ENCODE measurements around the gene RALB. TPM values are rescaled to one million over a fixed set of nuclear protein-coding genes. Genes with fewer than 3 reads are reported as not detected.

RALB gene
- total and polyA plus RNA-seq, 2 of the 8 experiments (the other 6 are each of a cell fraction or from before 2014, with no cell fraction given) = 12.0 to 16.6 TPM

DNA sequence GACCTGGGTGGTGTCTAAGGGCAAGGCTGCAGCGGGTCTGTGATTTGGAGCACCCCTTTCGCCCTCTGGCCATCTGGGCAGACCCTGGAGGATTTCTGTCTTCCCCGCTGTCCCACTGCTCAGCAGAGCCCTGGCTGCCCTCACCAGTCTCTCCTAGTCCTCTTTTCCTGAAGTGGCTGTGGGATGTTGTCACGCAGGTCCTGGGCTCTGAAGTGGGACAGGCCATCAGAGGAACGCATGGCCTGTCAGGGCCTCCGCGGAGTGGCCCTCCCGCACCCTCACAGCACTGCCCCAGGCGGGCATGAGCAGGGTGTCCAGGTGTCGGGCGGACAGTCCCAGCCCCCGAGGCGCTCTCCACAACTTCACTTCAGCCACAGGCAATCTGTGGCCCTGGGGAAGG lies 28.4 kb upstream of the RALB start:
- Histone ChIP-seq H2BK15ac (ENCODE audit: low read length) (0 out of 2 replicates have a peak overlapping the region, but pooled peaks have one; percentile 29), H3K4me1 (replicated peaks in 1 of 4; ENCODE audit: control insufficient read depth in 3 of 4, insufficient read depth in 4 of 4, low read length in 3 of 4) (peaks cover 0 to 7% (median 6%) of the 10 kb centered on the region in 4 experiments; a peak in 5 of 7 replicates), H2BK5ac (ENCODE audit: low read depth, low read length) (no peak overlapping the region), H3K79me1 (ENCODE audit: low read depth, low read length) (no peaks in the 10 kb centered on the region), H3K9me3 (ENCODE audit: insufficient read depth in 2 of 2, low read depth in 1 of 2, low read length in 1 of 2) (peaks cover 7 to 9% of the 10 kb centered on the region in 2 experiments), H3K79me2 (ENCODE audit: control insufficient read depth in 1 of 2, insufficient read depth in 2 of 2, low read length in 2 of 2) (peaks cover 0 to 2% of the 10 kb centered on the region in 2 experiments; a peak in 1 of 4 replicates), H2AK5ac (ENCODE audit: low read depth, low read length) (no peak overlapping the region), H3K23me2 (ENCODE audit: low read depth, low read length) (peaks cover 3% of the 10 kb centered on the region; the same call in 1 of the 2 replicates), H3K9ac (replicated peaks in 1 of 4; ENCODE audit: extremely low read depth in 1 of 4, low read depth in 3 of 4, low read length in 3 of 4) (no peak overlapping the region), H3K27ac (ENCODE audit: low read depth, low read length) (no peak overlapping the region), H3K18ac (ENCODE audit: extremely low read depth, low read length) (no peak overlapping the region), H4K20me1 (replicated peaks in 1 of 2; ENCODE audit: control insufficient read depth in 1 of 2, insufficient read depth in 2 of 2, low read length in 2 of 2) (peaks cover 0 to 3% of the 10 kb centered on the region in 2 experiments), H4K5ac (ENCODE audit: insufficient read length, low read depth, low read length) (no peak overlapping the region), H3K4me2 (ENCODE audit: insufficient read depth in 1 of 2, low read depth in 2 of 2, low read length in 2 of 2) (peak overlapping the region; percentile 67 to 76; a peak in 3 of 4 replicates), H3K56ac (replicated peaks; ENCODE audit: insufficient read length, low read depth, low read length) (no peak overlapping the region), H3K14ac (ENCODE audit: insufficient read length) (no peak overlapping the region), H3K4me3 (ENCODE audit: extremely low read depth in 1 of 4, insufficient read depth in 2 of 4, low read depth in 3 of 4, low read length in 4 of 4) (peak overlapping the region in 1 of 4 experiments; percentile 78; a peak in 1 of 8 replicates), H4K8ac (ENCODE audit: extremely low read depth, insufficient read depth, low read length) (peak overlapping the region; percentile 28; the same call in 1 of the 2 replicates), H2BK12ac (ENCODE audit: low read depth, low read length) (no peak overlapping the region), H2AFZ (ENCODE audit: low read length) (no peak overlapping the region), H4K91ac (replicated peaks; ENCODE audit: insufficient read length, low read length) (no peak overlapping the region), H2BK20ac (ENCODE audit: low read length) (no peak overlapping the region), H3K23ac (ENCODE audit: insufficient read length) (no peak overlapping the region), H3K4ac (replicated peaks; ENCODE audit: insufficient read length, low read depth, low read length) (no peak overlapping the region), H3K27me3 (replicated peaks in 1 of 4; ENCODE audit: control insufficient read depth in 3 of 4, extremely low read depth in 1 of 4, insufficient read depth in 3 of 4, low read length in 3 of 4) (peaks cover 13 to 45% (median 29%) of the 10 kb centered on the region in 4 experiments), H2BK120ac (replicated peaks; ENCODE audit: low read depth, low read length) (no peak overlapping the region), H3K36me3 (ENCODE audit: control insufficient read depth in 2 of 4, insufficient read depth in 4 of 4, low read length in 3 of 4) (peaks cover 0 to 6% (median 0%) of the 10 kb centered on the region in 4 experiments; a peak in 3 of 8 replicates)
- WGBS, 2 experiments (ENCODE audit: extremely low coverage in 1 of 2, insufficient coverage in 1 of 2, insufficient read length in 1 of 2, insufficient replicate concordance in 2 of 2, low coverage in 1 of 2, low lambda C conversion rate in 2 of 2, missing lambda C conversion rate in 1 of 2) = 78% methylated on average over 13 of the region's 13 CpGs; no CpG with 5 or more reads in 1 of the 2 experiments
- peak; percentile 9 for TF ChIP-seq EZH2 (IDR thresholded peaks at IDR 0.05; ENCODE audit: low read depth, low read length, severe bottlenecking)
- no peak for TF ChIP-seq KDM4A (IDR thresholded peaks at IDR 0.05; ENCODE audit: low read depth, low read length, severe bottlenecking)
- FAIRE-seq (no peak), DNase-seq (ENCODE audit: low read depth in 1 of 2, low spot score in 2 of 2) (no peak)
- ChIA-PET POLR2A (ENCODE audit: partially characterized antibody) (no interaction called here), CTCF (ENCODE audit: partially characterized antibody) (interaction anchor here (0.7 to 1.5 kb wide), 3 partner anchors 12 to 242 kb away, joined by 3 to 5 read pairs (median 3); no protein-coding TSS in a partner anchor)
